Fibroblast of upper back skin (primary cell): ENCODE results near the gene ATR.
A peak's percentile ranks its signal among the peaks of the same experiment; 100 is the strongest.
"Not testable (repeated sequence)": the region's sequence is repeated elsewhere in the genome, so short reads cannot be mapped to it uniquely, and the experiment has no call there.

ENCODE experiments used
- DNase-seq: peaks from one replicate; pipeline ENCODE4 v3.0.0-alpha.2; 2013

ATR gene

GRCh38 chr3:142592268-142592667 is 13.7 kb upstream of the ATR start:
- not testable (repeated sequence) for DNase-seq

GRCh38 chr3:142588703-142589102 is 10.2 kb upstream of the ATR start:
- no peak for DNase-seq

GRCh38 chr3:142586803-142587406 is 8.4 kb upstream of the ATR start:
- DNase-seq: peak; percentile 75

GRCh38 chr3:142581070-142581469 is 2.5 kb upstream of the ATR start:
- DNase-seq: not testable (repeated sequence)

GRCh38 chr3:142580061-142580423 is 1.5 kb upstream of the ATR start:
- no peak for DNase-seq

- DNase-seq: peak; percentile 13
Measured at GRCh38 chr3:142577696-142578328, 721 bp downstream of the ATR start.

GRCh38 chr3:142576792-142577191 is 1.7 kb downstream of the ATR start:
- DNase-seq: no peak

GRCh38 chr3:142574665-142575064 is 3.9 kb downstream of the ATR start:
- DNase-seq: no peak

- DNase-seq: not testable (repeated sequence)
Measured at GRCh38 chr3:142574223-142574622, 4.3 kb downstream of the ATR start.

GRCh38 chr3:142569422-142569821 is 9.1 kb downstream of the ATR start:
- DNase-seq: not testable (repeated sequence)

GRCh38 chr3:142568393-142569017 is 10.0 kb downstream of the ATR start:
- DNase-seq: no peak

- DNase-seq: no peak
Measured at GRCh38 chr3:142566096-142566495, 12.4 kb downstream of the ATR start.

- no peak for DNase-seq
Measured at GRCh38 chr3:142563496-142563997, 15.0 kb downstream of the ATR start.

GRCh38 chr3:142560118-142560517 is 18.4 kb downstream of the ATR start:
- DNase-seq: no peak

- no peak for DNase-seq
Measured at GRCh38 chr3:142553741-142554140, 24.8 kb downstream of the ATR start.

GRCh38 chr3:142552579-142552978 is 26.0 kb downstream of the ATR start:
- DNase-seq: not testable (repeated sequence)

GRCh38 chr3:142549986-142550385 is 28.5 kb downstream of the ATR start:
- no peak for DNase-seq

GRCh38 chr3:142543307-142543706 is 35.2 kb downstream of the ATR start:
- no peak for DNase-seq

- peak; percentile 0 for DNase-seq
Measured at GRCh38 chr3:142542054-142542453, 36.5 kb downstream of the ATR start.

GRCh38 chr3:142536519-142536918 is 42.0 kb downstream of the ATR start:
- no peak for DNase-seq

GRCh38 chr3:142534543-142534942 is 44.0 kb downstream of the ATR start:
- DNase-seq: no peak

- DNase-seq: no peak
Measured at GRCh38 chr3:142530296-142530695, 48.2 kb downstream of the ATR start.

GRCh38 chr3:142523921-142524566 is 54.5 kb downstream of the ATR start:
- no peak for DNase-seq

- no peak for DNase-seq
Measured at GRCh38 chr3:142509079-142509478, 69.5 kb downstream of the ATR start.
